GM12891 (cell line): ENCODE measurements around the gene COL24A1.

Experiments
- POLR2A ChIP-seq: IDR thresholded peaks from 2 replicates; pipeline ENCODE4 v1.6.1; 2011; ENCODE audit warnings: low read depth, low read length, control low read depth
- POLR2AphosphoS5 ChIP-seq: IDR thresholded peaks from 2 replicates; pipeline ENCODE4 v1.6.1; 2011; ENCODE audit warnings: low read depth, low read length, control low read depth

DNA sequence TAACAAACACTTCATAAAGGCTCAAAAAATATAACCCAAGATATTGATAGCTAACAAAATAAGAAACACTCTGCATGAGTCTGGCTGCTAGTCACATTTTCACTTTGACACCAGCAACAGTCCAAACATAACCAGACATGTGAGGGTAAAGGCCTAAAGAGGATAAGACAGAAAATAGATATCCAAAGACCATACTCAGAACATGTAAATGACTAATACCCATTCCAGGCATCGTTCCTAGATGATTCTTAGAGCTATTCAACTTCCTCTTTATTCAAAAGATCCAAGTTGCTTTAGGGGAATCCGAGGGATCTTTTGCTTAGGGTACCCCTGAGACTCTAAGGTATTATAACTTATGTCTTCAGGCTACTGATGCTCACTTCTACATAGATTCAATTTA, 5.1 kb downstream of the COL24A1 start:
- TF ChIP-seq POLR2A (no peak), POLR2AphosphoS5 (no peak)
